RWPE1 (cell line): ENCODE data around the gene PTPRQ.

Source experiments
- CTCF ChIA-PET: fragments of 350-600 bp; sonication (Branson Sonifier 250); formaldehyde crosslinking; extraction: SDS; loops from one replicate; lab custom pipeline; 2021; lab: Yijun Ruan, JAX
- POLR2A ChIA-PET: fragments of 400-600 bp; formaldehyde crosslinking; extraction: SDS; loops from one replicate; lab custom pipeline; 2020; ENCODE audit warnings: antibody characterized with exemption; ENCODE audit not compliant: low non-redundant PET; lab: Yijun Ruan, JAX
- DNase-seq: peaks from one replicate; pipeline ENCODE4 v3.0.0; 2012; ENCODE audit warnings: low spot score
- H3K27ac ChIP-seq: fragments of 450-650 bp; 2 replicates; pipeline ENCODE4 v1.5.1; 2017
- TF ChIP-seq, protein P1 (sequence below): fragments of 450-650 bp; conservative IDR thresholded peaks from 2 replicates; pipeline ENCODE4 v1.5.1; 2017; ENCODE audit warnings: low read depth, mild to moderate bottlenecking

Gene PTPRQ

DNA sequence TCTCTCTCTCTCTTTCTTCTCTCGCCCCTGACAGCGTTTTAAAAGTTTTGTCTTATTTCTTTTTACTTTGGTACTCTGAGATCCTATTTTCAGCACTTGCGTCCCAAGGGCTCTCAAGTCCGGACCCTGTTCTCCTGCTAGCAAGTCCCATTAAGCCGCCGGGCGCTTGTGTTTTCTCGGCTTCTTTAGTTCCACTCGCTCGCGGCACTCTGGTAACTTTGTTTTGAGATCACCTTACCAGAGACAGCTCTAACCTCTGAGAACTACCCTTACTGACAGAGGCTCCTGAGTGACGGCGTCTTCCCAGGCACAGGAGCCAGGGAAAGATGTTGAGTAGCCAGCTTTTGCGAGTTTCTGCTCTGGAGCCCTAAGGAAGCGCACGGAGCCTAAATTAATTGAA, 270.0 kb downstream of the PTPRQ start:
- H3K27ac ChIP-seq, result no peak overlapping the region
- ChIA-PET POLR2A (no interaction called here), CTCF (no interaction called here)
- TF ChIP-seq, protein P1, sequence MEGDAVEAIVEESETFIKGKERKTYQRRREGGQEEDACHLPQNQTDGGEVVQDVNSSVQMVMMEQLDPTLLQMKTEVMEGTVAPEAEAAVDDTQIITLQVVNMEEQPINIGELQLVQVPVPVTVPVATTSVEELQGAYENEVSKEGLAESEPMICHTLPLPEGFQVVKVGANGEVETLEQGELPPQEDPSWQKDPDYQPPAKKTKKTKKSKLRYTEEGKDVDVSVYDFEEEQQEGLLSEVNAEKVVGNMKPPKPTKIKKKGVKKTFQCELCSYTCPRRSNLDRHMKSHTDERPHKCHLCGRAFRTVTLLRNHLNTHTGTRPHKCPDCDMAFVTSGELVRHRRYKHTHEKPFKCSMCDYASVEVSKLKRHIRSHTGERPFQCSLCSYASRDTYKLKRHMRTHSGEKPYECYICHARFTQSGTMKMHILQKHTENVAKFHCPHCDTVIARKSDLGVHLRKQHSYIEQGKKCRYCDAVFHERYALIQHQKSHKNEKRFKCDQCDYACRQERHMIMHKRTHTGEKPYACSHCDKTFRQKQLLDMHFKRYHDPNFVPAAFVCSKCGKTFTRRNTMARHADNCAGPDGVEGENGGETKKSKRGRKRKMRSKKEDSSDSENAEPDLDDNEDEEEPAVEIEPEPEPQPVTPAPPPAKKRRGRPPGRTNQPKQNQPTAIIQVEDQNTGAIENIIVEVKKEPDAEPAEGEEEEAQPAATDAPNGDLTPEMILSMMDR, result no peak
- DNase-seq, result no peak

GRCh38 chr12:80714846-80715245, 270.8 kb downstream of the PTPRQ start:
- no peak for DNase-seq
- no peak overlapping the region for H3K27ac ChIP-seq
- ChIA-PET CTCF (no interaction called here), POLR2A (no interaction called here)
- TF ChIP-seq, protein P1, result no peak

- POLR2A ChIA-PET, result no interaction called here
- CTCF ChIA-PET, result no interaction called here
- no peak for DNase-seq
- no peak overlapping the region for H3K27ac ChIP-seq
- TF ChIP-seq, protein P1, result no peak
Measured at GRCh38 chr12:80715713-80716249, 271.7 kb downstream of the PTPRQ start.

DNA sequence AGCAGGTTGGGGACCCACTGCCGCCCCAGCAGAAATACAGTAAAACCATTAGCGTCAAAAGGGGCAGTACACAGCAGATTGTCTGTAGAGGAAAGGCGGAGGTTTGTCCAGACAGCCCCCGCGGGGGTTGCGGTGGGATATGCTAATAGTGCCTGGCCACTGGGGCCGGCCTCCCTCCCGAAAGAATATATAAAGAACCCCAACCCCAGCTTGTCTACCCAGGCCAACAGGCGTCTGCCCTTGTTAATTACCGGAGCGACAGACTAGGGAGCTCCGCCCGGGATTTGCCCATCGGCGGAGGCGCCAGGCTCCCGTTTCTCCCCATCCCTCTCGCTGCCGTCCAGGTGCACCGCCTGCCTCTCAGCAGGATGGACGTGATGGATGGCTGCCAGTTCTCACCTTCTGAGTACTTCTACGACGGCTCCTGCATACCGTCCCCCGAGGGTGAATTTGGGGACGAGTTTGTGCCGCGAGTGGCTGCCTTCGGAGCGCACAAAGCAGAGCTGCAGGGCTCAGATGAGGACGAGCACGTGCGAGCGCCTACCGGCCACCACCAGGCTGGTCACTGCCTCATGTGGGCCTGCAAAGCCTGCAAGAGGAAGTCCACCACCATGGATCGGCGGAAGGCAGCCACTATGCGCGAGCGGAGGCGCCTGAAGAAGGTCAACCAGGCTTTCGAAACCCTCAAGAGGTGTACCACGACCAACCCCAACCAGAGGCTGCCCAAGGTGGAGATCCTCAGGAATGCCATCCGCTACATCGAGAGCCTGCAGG, 272.8 kb downstream of the PTPRQ start, which contains the start of gene MYF5:
Gene MYF5 (plus strand): TSS at position 217 of the 774 bp plus-strand sequence. CDS start 152 bp downstream, at position 369.
- no peak for DNase-seq
- CTCF ChIA-PET, result no interaction called here
- TF ChIP-seq, protein P1, result no peak
- H3K27ac ChIP-seq, result no peak within 1 kb of the TSS
- POLR2A ChIA-PET, result no interaction called here

- TF ChIP-seq, protein P1, result no peak
- DNase-seq, result no peak
- POLR2A ChIA-PET, result no interaction called here
Measured at GRCh38 chr12:80717856-80718255, 273.8 kb downstream of the PTPRQ start.

DNA sequence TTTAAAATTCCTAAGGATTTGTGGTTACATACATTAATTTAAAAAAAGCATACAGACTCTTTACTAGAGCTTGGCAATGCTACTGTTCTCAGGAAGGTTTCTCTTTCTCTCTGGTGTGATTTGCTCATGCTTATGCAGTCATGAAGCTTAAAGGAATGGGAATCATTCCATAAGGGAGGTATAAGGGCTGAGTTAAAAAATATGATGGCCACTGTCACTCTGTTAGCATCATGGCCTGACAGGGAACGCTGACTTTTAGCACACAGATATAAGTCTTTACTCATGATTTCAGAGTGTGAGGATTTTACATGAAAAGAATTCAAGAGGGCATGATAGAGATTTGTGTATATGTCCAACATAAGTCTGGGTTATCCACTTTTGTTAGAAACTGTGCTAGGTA, 276.5 kb downstream of the PTPRQ start:
- CTCF ChIA-PET, result interaction anchor here (0.6 kb wide), 1 partner anchor 266 kb away, joined by 3 read pairs; no protein-coding TSS in a partner anchor
- DNase-seq, result no peak

More at GRCh38 chr12:80717856-80718255, 273.8 kb downstream of the PTPRQ start:
- H3K27ac ChIP-seq, result no peak overlapping the region
- CTCF ChIA-PET, result no interaction called here

More for the DNA sequence above, 276.5 kb downstream of the PTPRQ start:
- POLR2A ChIA-PET, result no interaction called here
- H3K27ac ChIP-seq, result no peak overlapping the region
- TF ChIP-seq, protein P1, result no peak
